A549 (cell line): ENCODE results near the gene MSANTD4. TPM values are rescaled to one million over a fixed set of nuclear protein-coding genes. Genes with fewer than 3 reads are reported as not detected.

Experiments
- ATAC-seq, 2 experiments: fragments of 200-7000 bp in 1 of 2; fragments of >200 bp in 1 of 2; cut with Nextera tagmentation in 1 of 2; cut with Tn5 transposase in 1 of 2; 3 replicates each; pipeline versions ENCODE4 v1.8.0 to v1.9.1; 2018 to 2020; ENCODE audit warnings: mild to moderate bottlenecking in 1 of 2, moderate library complexity in 1 of 2
- CTCF ChIA-PET: fragments of 300-600 bp; sonication (Branson Sonifier 250); formaldehyde crosslinking; extraction: SDS; loops from one replicate; lab custom pipeline; 2021; ENCODE audit warnings: antibody characterized with exemption, inconsistent platforms; lab: Yijun Ruan, JAX
- POLR2A ChIA-PET: fragments of 350-600 bp; formaldehyde crosslinking; extraction: SDS; loops from one replicate; lab custom pipeline; 2021; ENCODE audit warnings: antibody characterized with exemption, inconsistent platforms; lab: Yijun Ruan, JAX
- DNase-seq, 2 experiments: peaks; one replicate each; pipeline versions ENCODE4 v3.0.0 to v3.0.0-alpha.2; 2011 to 2016; ENCODE audit warnings: low read depth in 1 of 2, low spot score in 1 of 2
- FAIRE-seq: peaks from 2 replicates; lab custom pipeline; 2011; peaks lifted over from hg19 to GRCh38; lab: Jason Lieb, UNC
- H3K27ac ChIP-seq, 2 experiments: fragments of >200 bp; sonication (Bioruptor Twin); formaldehyde crosslinking; 3 replicates each; pipeline ENCODE4 v1.5.1; 2016 to 2017
- H3K4me1 ChIP-seq: fragments of >200 bp; sonication (Bioruptor Twin); formaldehyde crosslinking; 3 replicates; pipeline ENCODE4 v1.6.1; 2016
- H3K4me2 ChIP-seq: fragments of >200 bp; sonication (Bioruptor Twin); formaldehyde crosslinking; 3 replicates; pipeline ENCODE4 v1.6.1; 2016
- H3K4me3 ChIP-seq: fragments of >200 bp; sonication (Bioruptor Twin); formaldehyde crosslinking; 3 replicates; pipeline ENCODE4 v1.5.1; 2016
- H3K9me3 ChIP-seq: fragments of >200 bp; sonication (Bioruptor Twin); formaldehyde crosslinking; 3 replicates; pipeline ENCODE4 v1.6.1; 2016
- EHMT2 ChIP-seq: fragments of 200-600 bp; sonication (generic); IDR thresholded peaks from 2 replicates; pipeline ENCODE4 v1.6.1; 2016; ENCODE audit warnings: antibody characterized with exemption, low read depth, mild to moderate bottlenecking, moderate library complexity
- FOSL2 ChIP-seq, 2 experiments: fragments of 450-650 bp in 1 of 2; fragments of >200 bp in 1 of 2; sonication (Bioruptor Twin) in 1 of 2; formaldehyde crosslinking; IDR thresholded peaks; 2 replicates each; pipeline versions ENCODE4 v1.5.0 to v1.6.1; 2016 to 2020; ENCODE audit warnings: mild to moderate bottlenecking in 1 of 2, moderate library complexity in 1 of 2
- FOXS1 ChIP-seq: fragments of 250-450 bp; sonication (Bioruptor Pico); IDR thresholded peaks from 2 replicates; pipeline ENCODE4 v1.5.0; 2020; ENCODE audit warnings: mild to moderate bottlenecking, moderate library complexity
- RARB ChIP-seq: fragments of 250-450 bp; sonication (Bioruptor Pico); IDR thresholded peaks from 2 replicates; pipeline ENCODE4 v1.8.0; 2021; ENCODE audit warnings: mild to moderate bottlenecking, moderate library complexity
- RNF2 ChIP-seq: fragments of 200-600 bp; sonication (generic); IDR thresholded peaks from 2 replicates; pipeline ENCODE4 v1.6.1; 2016; ENCODE audit warnings: low read depth, mild to moderate bottlenecking, antibody characterized with exemption, moderate library complexity, borderline replicate concordance
- TP53 ChIP-seq: fragments of 250-450 bp; sonication (Bioruptor Pico); IDR thresholded peaks from 2 replicates; pipeline ENCODE4 v1.5.0; 2021; ENCODE audit warnings: mild to moderate bottlenecking, moderate library complexity
- WGBS: methylation state at CpG from one replicate; pipeline ENCODE4 v1.1.6; 2017; ENCODE audit errors: missing lambda C conversion rate; 5-methylcytosine and 5-hydroxymethylcytosine counted together
- polyA plus RNA-seq, 4 experiments: library from polyadenylated mRNA; depleted of rRNA in 3 of 4; stranded (reverse); fragments of >200 nt; fragmentation: RNase III in 1 of 4; extraction: RNeasy Plus Mini Kit Qiagen cat#74134 plus additional on column Dnase treatment in 1 of 4; gene quantifications; 2 replicates in 3 of 4; 3 replicates in 1 of 4; pipeline ENCODE4 v1.2.3, GENCODE V29; 2011 to 2017
- TF ChIP-seq, protein P1 (sequence below): fragments of 450-650 bp; IDR thresholded peaks from 2 replicates; pipeline ENCODE4 v1.6.1; 2014; ENCODE audit warnings: antibody characterized with exemption
- TF ChIP-seq, protein P2 (sequence below): fragments of >200 bp; sonication (Bioruptor Twin); formaldehyde crosslinking; IDR thresholded peaks from 3 replicates; pipeline ENCODE4 v1.5.1; 2016
- TF ChIP-seq, protein P3 (sequence below): fragments of 200-600 bp; sonication (generic); IDR thresholded peaks from 2 replicates; pipeline ENCODE4 v1.6.1; 2016; ENCODE audit warnings: antibody characterized with exemption, mild to moderate bottlenecking, moderate library complexity
- TF ChIP-seq, protein P4 (sequence below): fragments of >200 bp; sonication (Bioruptor Twin); formaldehyde crosslinking; IDR thresholded peaks from 3 replicates; pipeline ENCODE4 v1.6.1; 2016

The MSANTD4 gene
- polyA plus RNA-seq, 2 of the 4 experiments (the other 2 are of a cell fraction): 9.4 to 14.2 TPM

DNA sequence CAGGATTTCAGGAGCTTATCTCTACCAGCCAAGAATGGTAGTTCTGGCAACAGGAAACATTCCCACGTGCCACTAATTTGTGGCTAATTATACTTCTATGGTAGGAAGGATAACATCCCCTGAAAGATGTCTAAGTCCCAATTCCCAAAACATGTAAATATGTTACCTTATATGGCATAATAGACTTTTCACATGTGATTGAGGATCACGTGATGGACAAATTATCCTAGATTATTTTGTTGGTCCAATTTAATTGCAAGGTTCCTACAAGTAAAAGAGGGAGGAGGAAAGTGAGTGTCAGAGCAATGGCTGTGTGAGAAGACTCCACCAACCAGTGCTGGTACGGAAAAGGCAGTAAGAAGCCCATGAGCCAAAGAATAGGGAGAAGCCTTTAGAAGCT lies 9.9 kb upstream of the MSANTD4 start:
- DNase-seq (no peak), ATAC-seq (no peak), FAIRE-seq (no peak)
- CTCF ChIA-PET: no interaction called here
- WGBS: 44% methylated on average over 3 of the region's 3 CpGs
- H3K4me2 ChIP-seq: no peak overlapping the region
- H3K9me3 ChIP-seq: no peaks in the 10 kb centered on the region
- POLR2A ChIA-PET: no interaction called here
- H3K4me1 ChIP-seq: no peaks in the 10 kb centered on the region
- no peak overlapping the region for H3K4me3 ChIP-seq
- TF ChIP-seq, protein P1, sequence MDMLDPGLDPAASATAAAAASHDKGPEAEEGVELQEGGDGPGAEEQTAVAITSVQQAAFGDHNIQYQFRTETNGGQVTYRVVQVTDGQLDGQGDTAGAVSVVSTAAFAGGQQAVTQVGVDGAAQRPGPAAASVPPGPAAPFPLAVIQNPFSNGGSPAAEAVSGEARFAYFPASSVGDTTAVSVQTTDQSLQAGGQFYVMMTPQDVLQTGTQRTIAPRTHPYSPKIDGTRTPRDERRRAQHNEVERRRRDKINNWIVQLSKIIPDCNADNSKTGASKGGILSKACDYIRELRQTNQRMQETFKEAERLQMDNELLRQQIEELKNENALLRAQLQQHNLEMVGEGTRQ: 0 out of 2 replicates have a peak, but pooled peaks have one; percentile 3
- no peak for TF ChIP-seq TP53 (CRISPR knock-in tag)
- H3K27ac ChIP-seq: no peak overlapping the region

DNA sequence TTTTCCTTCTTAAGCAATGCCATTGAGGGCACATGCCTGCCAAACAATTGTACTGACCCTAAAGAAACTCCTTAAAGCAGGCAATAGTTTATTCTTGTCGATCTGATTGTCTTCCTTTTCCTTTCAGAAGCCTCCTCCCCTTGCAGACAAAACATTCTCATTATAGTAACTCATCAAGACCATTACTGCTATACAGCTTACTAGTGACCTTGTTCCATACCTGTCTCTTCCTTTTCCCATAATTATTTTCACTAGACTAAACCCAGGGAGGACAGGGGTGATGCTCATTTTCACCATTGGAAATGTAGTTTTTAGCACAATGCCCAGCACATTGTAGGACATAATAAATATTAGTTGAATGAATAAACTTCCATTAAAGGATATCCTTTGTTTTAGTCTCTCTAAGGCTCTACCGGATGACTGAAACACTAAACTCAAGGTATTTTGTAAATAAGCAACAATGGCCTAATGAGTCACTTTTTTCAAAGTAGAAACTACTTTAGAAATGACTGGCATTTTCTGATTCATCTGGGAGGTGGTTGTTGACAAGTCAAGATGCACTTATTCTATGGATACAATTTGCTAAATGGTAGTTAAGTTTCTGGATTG lies 9.3 kb upstream of the MSANTD4 start:
- ATAC-seq: no peak
- Histone ChIP-seq H3K4me2 (peak overlapping the region; percentile 25; the same call in 1 of the 3 replicates), H3K4me1 (no peaks in the 10 kb centered on the region), H3K4me3 (no peak overlapping the region), H3K27ac (no peak overlapping the region), H3K9me3 (no peaks in the 10 kb centered on the region)
- no peak for FAIRE-seq
- WGBS: 4% methylated on average over 2 of the region's 2 CpGs
- TF ChIP-seq, protein P2, sequence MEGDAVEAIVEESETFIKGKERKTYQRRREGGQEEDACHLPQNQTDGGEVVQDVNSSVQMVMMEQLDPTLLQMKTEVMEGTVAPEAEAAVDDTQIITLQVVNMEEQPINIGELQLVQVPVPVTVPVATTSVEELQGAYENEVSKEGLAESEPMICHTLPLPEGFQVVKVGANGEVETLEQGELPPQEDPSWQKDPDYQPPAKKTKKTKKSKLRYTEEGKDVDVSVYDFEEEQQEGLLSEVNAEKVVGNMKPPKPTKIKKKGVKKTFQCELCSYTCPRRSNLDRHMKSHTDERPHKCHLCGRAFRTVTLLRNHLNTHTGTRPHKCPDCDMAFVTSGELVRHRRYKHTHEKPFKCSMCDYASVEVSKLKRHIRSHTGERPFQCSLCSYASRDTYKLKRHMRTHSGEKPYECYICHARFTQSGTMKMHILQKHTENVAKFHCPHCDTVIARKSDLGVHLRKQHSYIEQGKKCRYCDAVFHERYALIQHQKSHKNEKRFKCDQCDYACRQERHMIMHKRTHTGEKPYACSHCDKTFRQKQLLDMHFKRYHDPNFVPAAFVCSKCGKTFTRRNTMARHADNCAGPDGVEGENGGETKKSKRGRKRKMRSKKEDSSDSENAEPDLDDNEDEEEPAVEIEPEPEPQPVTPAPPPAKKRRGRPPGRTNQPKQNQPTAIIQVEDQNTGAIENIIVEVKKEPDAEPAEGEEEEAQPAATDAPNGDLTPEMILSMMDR: no peak
- TF ChIP-seq FOSL2 (IDR thresholded peaks at IDR 0.05): no peak
- 0 out of 2 replicates have a peak, but pooled peaks have one; percentile 10 for TF ChIP-seq FOSL2 (CRISPR knock-in tag; IDR thresholded peaks at IDR 0.05)
- ChIA-PET CTCF (no interaction called here), POLR2A (no interaction called here)
- DNase-seq: no peak

DNA sequence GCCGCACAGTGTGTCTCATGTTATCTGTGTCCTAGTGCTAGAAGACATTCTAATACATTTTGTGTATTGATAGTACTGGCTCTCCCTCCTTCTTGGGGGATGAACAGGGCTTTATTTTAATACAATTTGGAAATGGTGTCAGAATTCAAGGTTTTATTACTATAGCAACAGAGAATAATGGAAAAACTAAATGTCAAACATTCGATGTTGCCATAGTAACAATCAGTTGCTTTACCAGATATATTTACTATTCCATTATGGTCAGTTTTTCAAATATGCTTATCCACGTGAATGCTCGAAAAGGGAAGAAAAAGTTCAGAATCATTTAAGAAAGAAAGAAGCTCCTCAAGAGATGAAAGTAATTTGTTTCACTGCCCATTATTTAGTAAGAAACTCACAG lies 8.6 kb upstream of the MSANTD4 start:
- FAIRE-seq (no peak), ATAC-seq (no peak)
- Histone ChIP-seq H3K27ac (no peak overlapping the region), H3K4me3 (no peak overlapping the region), H3K4me1 (no peaks in the 10 kb centered on the region)
- 44% methylated on average over 4 of the region's 4 CpGs for WGBS
- CTCF ChIA-PET: no interaction called here
- POLR2A ChIA-PET: no interaction called here
- no peak for TF ChIP-seq RARB (CRISPR knock-in tag)
- TF ChIP-seq, protein P3, sequence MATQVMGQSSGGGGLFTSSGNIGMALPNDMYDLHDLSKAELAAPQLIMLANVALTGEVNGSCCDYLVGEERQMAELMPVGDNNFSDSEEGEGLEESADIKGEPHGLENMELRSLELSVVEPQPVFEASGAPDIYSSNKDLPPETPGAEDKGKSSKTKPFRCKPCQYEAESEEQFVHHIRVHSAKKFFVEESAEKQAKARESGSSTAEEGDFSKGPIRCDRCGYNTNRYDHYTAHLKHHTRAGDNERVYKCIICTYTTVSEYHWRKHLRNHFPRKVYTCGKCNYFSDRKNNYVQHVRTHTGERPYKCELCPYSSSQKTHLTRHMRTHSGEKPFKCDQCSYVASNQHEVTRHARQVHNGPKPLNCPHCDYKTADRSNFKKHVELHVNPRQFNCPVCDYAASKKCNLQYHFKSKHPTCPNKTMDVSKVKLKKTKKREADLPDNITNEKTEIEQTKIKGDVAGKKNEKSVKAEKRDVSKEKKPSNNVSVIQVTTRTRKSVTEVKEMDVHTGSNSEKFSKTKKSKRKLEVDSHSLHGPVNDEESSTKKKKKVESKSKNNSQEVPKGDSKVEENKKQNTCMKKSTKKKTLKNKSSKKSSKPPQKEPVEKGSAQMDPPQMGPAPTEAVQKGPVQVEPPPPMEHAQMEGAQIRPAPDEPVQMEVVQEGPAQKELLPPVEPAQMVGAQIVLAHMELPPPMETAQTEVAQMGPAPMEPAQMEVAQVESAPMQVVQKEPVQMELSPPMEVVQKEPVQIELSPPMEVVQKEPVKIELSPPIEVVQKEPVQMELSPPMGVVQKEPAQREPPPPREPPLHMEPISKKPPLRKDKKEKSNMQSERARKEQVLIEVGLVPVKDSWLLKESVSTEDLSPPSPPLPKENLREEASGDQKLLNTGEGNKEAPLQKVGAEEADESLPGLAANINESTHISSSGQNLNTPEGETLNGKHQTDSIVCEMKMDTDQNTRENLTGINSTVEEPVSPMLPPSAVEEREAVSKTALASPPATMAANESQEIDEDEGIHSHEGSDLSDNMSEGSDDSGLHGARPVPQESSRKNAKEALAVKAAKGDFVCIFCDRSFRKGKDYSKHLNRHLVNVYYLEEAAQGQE: no peak
- no peak for TF ChIP-seq FOXS1
- no peak for TF ChIP-seq RNF2
- TF ChIP-seq, protein P4, sequence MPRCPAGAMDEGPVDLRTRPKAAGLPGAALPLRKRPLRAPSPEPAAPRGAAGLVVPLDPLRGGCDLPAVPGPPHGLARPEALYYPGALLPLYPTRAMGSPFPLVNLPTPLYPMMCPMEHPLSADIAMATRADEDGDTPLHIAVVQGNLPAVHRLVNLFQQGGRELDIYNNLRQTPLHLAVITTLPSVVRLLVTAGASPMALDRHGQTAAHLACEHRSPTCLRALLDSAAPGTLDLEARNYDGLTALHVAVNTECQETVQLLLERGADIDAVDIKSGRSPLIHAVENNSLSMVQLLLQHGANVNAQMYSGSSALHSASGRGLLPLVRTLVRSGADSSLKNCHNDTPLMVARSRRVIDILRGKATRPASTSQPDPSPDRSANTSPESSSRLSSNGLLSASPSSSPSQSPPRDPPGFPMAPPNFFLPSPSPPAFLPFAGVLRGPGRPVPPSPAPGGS: no peak
- no peak for TF ChIP-seq EHMT2
- TF ChIP-seq, all 56 proteins: peak for 0
- Histone ChIP-seq H3K9me3 (no peaks in the 10 kb centered on the region), H3K4me2 (no peak overlapping the region)
- DNase-seq: no peak
